ENCODE results near the gene METTL16.

DNA sequence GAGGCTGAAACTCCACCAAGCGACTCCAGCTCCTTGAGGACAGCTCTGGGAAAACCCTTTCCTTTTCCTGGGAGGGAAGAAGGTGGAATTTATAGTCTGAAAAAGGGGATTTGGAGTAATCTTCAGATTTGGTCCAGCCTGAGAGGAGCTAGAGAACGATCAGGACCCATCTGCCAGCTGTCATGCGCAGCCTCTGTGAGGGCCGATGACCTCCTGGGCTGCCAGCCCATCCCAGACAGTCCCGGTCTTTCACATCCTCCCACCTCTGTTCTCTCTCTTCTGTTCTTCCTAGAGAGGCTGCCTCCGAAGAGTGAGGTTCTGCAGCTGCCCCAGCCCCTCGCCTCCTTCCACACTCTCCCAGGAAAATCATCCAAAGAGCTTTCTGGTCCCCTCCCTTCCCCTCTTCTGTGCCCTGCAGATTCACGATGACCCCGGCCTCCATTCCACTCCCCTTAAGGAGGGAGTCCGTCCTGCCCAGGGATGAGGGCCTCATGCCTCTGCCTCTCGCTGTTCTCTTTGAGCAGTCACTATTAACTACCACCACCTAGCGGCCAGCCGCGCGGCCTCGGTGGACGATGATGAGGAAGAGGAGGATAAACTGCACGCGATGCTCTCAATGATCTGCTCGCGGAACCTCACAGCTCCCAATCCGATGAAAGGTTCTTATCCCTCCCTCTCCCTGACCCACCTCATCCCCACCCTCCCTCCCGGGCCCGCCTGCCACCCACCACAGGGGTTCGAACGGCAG is 144.8 kb downstream of the METTL16 start:
- TF ChIP-seq POLR2A (IDR thresholded peaks at IDR 0.05; ENCODE audit: extremely low read depth, insufficient read length) (no peak), MAX (IDR thresholded peaks at IDR 0.05; ENCODE audit: low read depth, low read length) (no peak)
- TF ChIP-seq, protein P1, sequence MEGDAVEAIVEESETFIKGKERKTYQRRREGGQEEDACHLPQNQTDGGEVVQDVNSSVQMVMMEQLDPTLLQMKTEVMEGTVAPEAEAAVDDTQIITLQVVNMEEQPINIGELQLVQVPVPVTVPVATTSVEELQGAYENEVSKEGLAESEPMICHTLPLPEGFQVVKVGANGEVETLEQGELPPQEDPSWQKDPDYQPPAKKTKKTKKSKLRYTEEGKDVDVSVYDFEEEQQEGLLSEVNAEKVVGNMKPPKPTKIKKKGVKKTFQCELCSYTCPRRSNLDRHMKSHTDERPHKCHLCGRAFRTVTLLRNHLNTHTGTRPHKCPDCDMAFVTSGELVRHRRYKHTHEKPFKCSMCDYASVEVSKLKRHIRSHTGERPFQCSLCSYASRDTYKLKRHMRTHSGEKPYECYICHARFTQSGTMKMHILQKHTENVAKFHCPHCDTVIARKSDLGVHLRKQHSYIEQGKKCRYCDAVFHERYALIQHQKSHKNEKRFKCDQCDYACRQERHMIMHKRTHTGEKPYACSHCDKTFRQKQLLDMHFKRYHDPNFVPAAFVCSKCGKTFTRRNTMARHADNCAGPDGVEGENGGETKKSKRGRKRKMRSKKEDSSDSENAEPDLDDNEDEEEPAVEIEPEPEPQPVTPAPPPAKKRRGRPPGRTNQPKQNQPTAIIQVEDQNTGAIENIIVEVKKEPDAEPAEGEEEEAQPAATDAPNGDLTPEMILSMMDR (IDR thresholded peaks at IDR 0.05; ENCODE audit: low read depth, low read length) = no peak

Measured in NB4 (cell line).